Measurements from ENCODE around the gene SLC16A13.
A peak's percentile ranks its signal among the peaks of the same experiment; 100 is the strongest.

Gene SLC16A13

GRCh38 chr17:7019367-7019766 lies 16.4 kb upstream of the SLC16A13 start:
- H3K4me3 ChIP-seq (ENCODE audit: low read depth, low read length) = no peak overlapping the region
- TF ChIP-seq CTCF (IDR thresholded peaks at IDR 0.05; ENCODE audit: borderline replicate concordance, insufficient read depth, low read depth, low read length) = no peak

GRCh38 chr17:7019839-7020519 lies 15.8 kb upstream of the SLC16A13 start:
- TF ChIP-seq CTCF (IDR thresholded peaks at IDR 0.05; ENCODE audit: borderline replicate concordance, insufficient read depth, low read depth, low read length) = no peak
- H3K4me3 ChIP-seq (ENCODE audit: low read depth, low read length) = no peak overlapping the region

GRCh38 chr17:7020894-7021664 lies 14.7 kb upstream of the SLC16A13 start:
- no peak for TF ChIP-seq CTCF (IDR thresholded peaks at IDR 0.05; ENCODE audit: borderline replicate concordance, insufficient read depth, low read depth, low read length)
- no peak overlapping the region for H3K4me3 ChIP-seq (ENCODE audit: low read depth, low read length)

- peak; percentile 98 for TF ChIP-seq CTCF (IDR thresholded peaks at IDR 0.05; ENCODE audit: borderline replicate concordance, insufficient read depth, low read depth, low read length)
- H3K4me3 ChIP-seq (ENCODE audit: low read depth, low read length) = peak overlapping the region; percentile 54
These were observed 13.6 kb upstream of the SLC16A13 start for GRCh38 chr17:7021993-7022778.

- peak within 1 kb of the TSS; percentile 54 for H3K4me3 ChIP-seq (ENCODE audit: low read depth, low read length)
- no peak for TF ChIP-seq CTCF (IDR thresholded peaks at IDR 0.05; ENCODE audit: borderline replicate concordance, insufficient read depth, low read depth, low read length)
These were observed 12.8 kb upstream of the SLC16A13 start, which contains the start of gene BCL6B for GRCh38 chr17:7022781-7023571. Gene BCL6B, plus strand, starts transcription at chr17:7023050. Its CDS starts 622 bp downstream, at chr17:7023672.

GRCh38 chr17:7023576-7024401 lies 12.0 kb upstream of the SLC16A13 start:
- peak overlapping the region; percentile 21 for H3K4me3 ChIP-seq (ENCODE audit: low read depth, low read length)
- TF ChIP-seq CTCF (IDR thresholded peaks at IDR 0.05; ENCODE audit: borderline replicate concordance, insufficient read depth, low read depth, low read length) = no peak
